ENCODE measurements around the gene ERP27. TPM values are rescaled to one million over a fixed set of nuclear protein-coding genes. Genes with fewer than 3 reads are reported as not detected.

The ERP27 gene
- total and polyA plus RNA-seq, 2 donors (not counting 3 experiments of a cell fraction or from before 2014, with no cell fraction given) = 0.70 to 0.88 TPM

DNA sequence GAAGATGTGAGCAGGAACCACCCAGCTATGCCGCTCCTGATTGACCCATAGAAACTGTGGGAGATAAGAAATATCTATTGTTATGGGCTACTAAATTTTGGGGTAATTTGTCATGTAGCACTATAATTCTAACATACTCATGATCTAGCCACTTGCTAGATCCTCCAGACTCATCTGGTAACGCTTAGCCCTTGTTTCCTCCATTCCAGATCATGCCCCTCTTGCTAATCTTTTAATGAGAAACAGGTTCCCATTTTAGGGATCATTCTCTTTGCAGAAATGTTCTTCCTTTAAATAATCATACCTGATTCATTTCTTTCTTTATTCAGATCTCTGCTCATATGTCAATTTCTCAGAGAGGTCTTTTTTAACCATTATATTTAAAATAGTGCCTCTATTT, 26.9 kb upstream of the ERP27 start:
- no peak for TF ChIP-seq MYC (IDR thresholded peaks at IDR 0.05; ENCODE audit: low read depth, low read length)
- no peak for TF ChIP-seq FOS (IDR thresholded peaks at IDR 0.05; ENCODE audit: borderline replicate concordance, insufficient read depth, low read length)
- no peaks in the 10 kb centered on the region for H3K9me3 ChIP-seq (replicated peaks; ENCODE audit: control insufficient read depth, insufficient read depth, low read length)
- H3K27ac ChIP-seq (ENCODE audit: insufficient read depth, low read depth, low read length) = no peak overlapping the region
- H3K4me1 ChIP-seq (ENCODE audit: control insufficient read depth, extremely low read depth, insufficient read depth, low read length) = peaks cover 17% of the 10 kb centered on the region
- DNase-seq (ENCODE audit: low read depth, low spot score) = no peak
- no peak overlapping the region for H3K9ac ChIP-seq (replicated peaks; ENCODE audit: extremely low read depth, insufficient read depth, low read length)
- H3K79me2 ChIP-seq (ENCODE audit: control insufficient read depth, insufficient read depth, low read length) = peaks cover 11% of the 10 kb centered on the region
- no peaks in the 10 kb centered on the region for H3K27me3 ChIP-seq (ENCODE audit: control insufficient read depth in 2 of 2, insufficient read depth in 2 of 2, low read length in 2 of 2)
- H3K4me2 ChIP-seq (ENCODE audit: insufficient read depth, low read length) = no peak overlapping the region
- BruUV-seq (replicated peaks) = no TSS peak
- H4K20me1 ChIP-seq (replicated peaks; ENCODE audit: control insufficient read depth, extremely low read depth, insufficient read depth, low read length) = no peaks in the 10 kb centered on the region
- no peaks in the 10 kb centered on the region for H3K9me1 ChIP-seq (replicated peaks; ENCODE audit: control insufficient read depth, extremely low read depth, insufficient read depth, low read length)
- CTCF ChIA-PET = no interaction called here
- H3K36me3 ChIP-seq (ENCODE audit: control insufficient read depth in 2 of 2, extremely low read depth in 1 of 2, insufficient read depth in 2 of 2, low read length in 2 of 2) = no peaks in the 10 kb centered on the region
- no peak overlapping the region for H2AFZ ChIP-seq (ENCODE audit: low read depth, low read length)
- H3K4me3 ChIP-seq (replicated peaks in 1 of 3; ENCODE audit: insufficient read depth in 1 of 3, low read depth in 1 of 3, low read length in 3 of 3) = no peak overlapping the region
- no peak for FAIRE-seq
- dilution Hi-C loops (cut with MboI; ENCODE audit: extremely low pct_ligation_motif_present, low sequenced_read_pairs) (no loop called here), intact Hi-C loops (cut with micrococcal nuclease) (no loop called here)
- POLR2A ChIA-PET = no interaction called here

DNA sequence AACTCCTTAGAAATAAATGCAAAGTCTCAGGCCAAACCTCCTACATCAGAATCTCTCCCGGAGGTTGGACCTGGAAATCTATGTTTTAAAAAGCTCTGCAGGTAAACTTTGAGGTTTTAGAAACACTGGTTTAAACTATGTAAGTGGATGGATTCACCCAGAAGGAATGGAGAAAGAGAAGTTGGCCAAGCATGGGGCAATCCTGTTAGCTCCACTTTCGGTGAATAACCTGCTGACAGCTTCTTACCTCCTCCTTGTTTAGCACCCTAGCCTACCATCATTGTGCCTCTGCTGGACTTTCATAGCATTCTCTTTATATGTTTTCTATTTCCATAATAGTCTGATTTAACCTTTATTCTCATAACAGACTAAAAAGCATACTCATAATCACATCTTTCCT, 26.1 kb upstream of the ERP27 start:
- Histone ChIP-seq H3K79me2 (ENCODE audit: control insufficient read depth, insufficient read depth, low read length) (peaks cover 19% of the 10 kb centered on the region), H3K36me3 (ENCODE audit: control insufficient read depth in 2 of 2, extremely low read depth in 1 of 2, insufficient read depth in 2 of 2, low read length in 2 of 2) (no peaks in the 10 kb centered on the region), H3K4me2 (ENCODE audit: insufficient read depth, low read length) (no peak overlapping the region), H3K27ac (ENCODE audit: insufficient read depth, low read depth, low read length) (no peak overlapping the region), H3K9me3 (replicated peaks; ENCODE audit: control insufficient read depth, insufficient read depth, low read length) (no peaks in the 10 kb centered on the region), H4K20me1 (replicated peaks; ENCODE audit: control insufficient read depth, extremely low read depth, insufficient read depth, low read length) (no peaks in the 10 kb centered on the region), H3K9me1 (replicated peaks; ENCODE audit: control insufficient read depth, extremely low read depth, insufficient read depth, low read length) (no peaks in the 10 kb centered on the region), H3K27me3 (ENCODE audit: control insufficient read depth in 2 of 2, insufficient read depth in 2 of 2, low read length in 2 of 2) (no peaks in the 10 kb centered on the region), H3K4me1 (ENCODE audit: control insufficient read depth, extremely low read depth, insufficient read depth, low read length) (peaks cover 25% of the 10 kb centered on the region), H2AFZ (ENCODE audit: low read depth, low read length) (no peak overlapping the region), H3K9ac (replicated peaks; ENCODE audit: extremely low read depth, insufficient read depth, low read length) (no peak overlapping the region), H3K4me3 (replicated peaks in 1 of 3; ENCODE audit: insufficient read depth in 1 of 3, low read depth in 1 of 3, low read length in 3 of 3) (no peak overlapping the region)
- CTCF ChIA-PET = no interaction called here
- BruUV-seq (replicated peaks) = no TSS peak
- dilution Hi-C loops (cut with MboI; ENCODE audit: extremely low pct_ligation_motif_present, low sequenced_read_pairs) = no loop called here
- no peak for DNase-seq (ENCODE audit: low read depth, low spot score)
- POLR2A ChIA-PET = no interaction called here
- intact Hi-C loops (cut with micrococcal nuclease) = no loop called here
- no peak for FAIRE-seq
- TF ChIP-seq, protein P1, sequence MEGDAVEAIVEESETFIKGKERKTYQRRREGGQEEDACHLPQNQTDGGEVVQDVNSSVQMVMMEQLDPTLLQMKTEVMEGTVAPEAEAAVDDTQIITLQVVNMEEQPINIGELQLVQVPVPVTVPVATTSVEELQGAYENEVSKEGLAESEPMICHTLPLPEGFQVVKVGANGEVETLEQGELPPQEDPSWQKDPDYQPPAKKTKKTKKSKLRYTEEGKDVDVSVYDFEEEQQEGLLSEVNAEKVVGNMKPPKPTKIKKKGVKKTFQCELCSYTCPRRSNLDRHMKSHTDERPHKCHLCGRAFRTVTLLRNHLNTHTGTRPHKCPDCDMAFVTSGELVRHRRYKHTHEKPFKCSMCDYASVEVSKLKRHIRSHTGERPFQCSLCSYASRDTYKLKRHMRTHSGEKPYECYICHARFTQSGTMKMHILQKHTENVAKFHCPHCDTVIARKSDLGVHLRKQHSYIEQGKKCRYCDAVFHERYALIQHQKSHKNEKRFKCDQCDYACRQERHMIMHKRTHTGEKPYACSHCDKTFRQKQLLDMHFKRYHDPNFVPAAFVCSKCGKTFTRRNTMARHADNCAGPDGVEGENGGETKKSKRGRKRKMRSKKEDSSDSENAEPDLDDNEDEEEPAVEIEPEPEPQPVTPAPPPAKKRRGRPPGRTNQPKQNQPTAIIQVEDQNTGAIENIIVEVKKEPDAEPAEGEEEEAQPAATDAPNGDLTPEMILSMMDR (IDR thresholded peaks at IDR 0.05; ENCODE audit: extremely low read depth in 1 of 2, insufficient read depth in 1 of 2, low read depth in 1 of 2, low read length in 2 of 2) = no peak
- no peak for TF ChIP-seq POLR2A (IDR thresholded peaks at IDR 0.05; ENCODE audit: low read depth, low read length)
- no peak for TF ChIP-seq FOS (IDR thresholded peaks at IDR 0.05; ENCODE audit: borderline replicate concordance, insufficient read depth, low read length)
- TF ChIP-seq POLR2AphosphoS5 (IDR thresholded peaks at IDR 0.05; ENCODE audit: insufficient read depth, low read depth, low read length) = no peak
- no peak for TF ChIP-seq JUN (IDR thresholded peaks at IDR 0.05; ENCODE audit: borderline replicate concordance, insufficient read depth, insufficient read length, low read depth)
- TF ChIP-seq GATA2 (IDR thresholded peaks at IDR 0.05; ENCODE audit: insufficient read depth, insufficient read length, low read depth, low read length) = no peak
- no peak for TF ChIP-seq EZH2 (IDR thresholded peaks at IDR 0.05; ENCODE audit: borderline replicate concordance, low read depth, low read length, severe bottlenecking)
- TF ChIP-seq, protein P2, sequence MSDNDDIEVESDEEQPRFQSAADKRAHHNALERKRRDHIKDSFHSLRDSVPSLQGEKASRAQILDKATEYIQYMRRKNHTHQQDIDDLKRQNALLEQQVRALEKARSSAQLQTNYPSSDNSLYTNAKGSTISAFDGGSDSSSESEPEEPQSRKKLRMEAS (IDR thresholded peaks at IDR 0.05; ENCODE audit: insufficient read depth, insufficient read length) = no peak
- no peak for TF ChIP-seq MYC (IDR thresholded peaks at IDR 0.05; ENCODE audit: low read depth, low read length)
